GM12891 (cell line): Measurements from ENCODE around the gene ARHGAP19.

ENCODE experiments used
- POLR2A ChIP-seq: IDR thresholded peaks from 2 replicates; pipeline ENCODE4 v1.6.1; 2011; ENCODE audit warnings: low read depth, low read length, control low read depth
- TAF1 ChIP-seq: IDR thresholded peaks from 2 replicates; pipeline ENCODE4 v1.6.1; 2011; ENCODE audit warnings: low read depth, low read length, control low read depth

DNA sequence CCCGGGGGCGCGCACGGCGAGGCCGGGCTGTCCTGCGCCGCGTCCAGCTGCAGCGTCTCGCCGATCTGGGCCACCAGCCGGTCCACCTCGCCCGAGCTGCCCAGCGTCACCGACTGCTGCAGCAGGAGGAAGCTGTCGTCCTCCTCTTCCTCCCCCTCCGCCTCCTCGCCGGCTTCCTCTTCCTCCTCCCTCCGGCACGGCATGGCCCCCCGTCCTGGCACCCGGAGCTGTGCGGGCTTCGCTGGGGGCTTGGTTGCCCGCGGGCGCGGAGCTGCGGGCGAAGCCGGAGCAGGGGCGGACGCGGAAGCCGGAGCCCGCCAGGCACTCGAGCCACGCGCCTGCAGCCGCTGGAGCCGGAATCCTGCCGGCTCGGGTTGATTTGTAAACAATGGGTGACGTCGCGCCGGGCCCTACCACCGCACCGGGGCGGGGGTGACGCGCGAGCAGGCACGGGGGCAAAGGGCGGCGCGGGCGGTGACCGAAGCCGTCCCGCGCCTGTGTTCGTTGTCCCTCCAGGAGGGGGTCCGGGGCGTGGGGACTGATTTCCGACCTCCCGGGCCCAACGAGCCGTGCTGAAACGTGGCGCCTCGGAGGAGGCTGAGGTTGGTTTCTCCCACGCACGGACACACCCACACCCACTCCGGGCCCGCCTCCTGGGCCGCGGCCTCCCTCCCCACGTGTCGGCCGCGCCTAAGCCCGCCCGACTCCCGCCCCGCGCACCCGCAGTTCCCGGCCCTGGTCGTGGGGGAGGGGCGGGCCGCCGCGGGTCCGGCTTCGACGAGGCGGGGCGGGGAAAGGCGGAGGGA, 42.1 kb upstream of the ARHGAP19 start, which contains the start of gene FRAT2:
- no peak for TF ChIP-seq TAF1
- no peak for TF ChIP-seq POLR2A
